Measurements from ENCODE around the gene RFTN2. TPM values are rescaled to one million over a fixed set of nuclear protein-coding genes. Genes with fewer than 3 reads are reported as not detected.
A peak's percentile ranks its signal among the peaks of the same experiment; 100 is the strongest.

Gene RFTN2
- total and polyA plus RNA-seq, 12 donors, result 1.2 to 15.8 (median 9.3) TPM

DNA sequence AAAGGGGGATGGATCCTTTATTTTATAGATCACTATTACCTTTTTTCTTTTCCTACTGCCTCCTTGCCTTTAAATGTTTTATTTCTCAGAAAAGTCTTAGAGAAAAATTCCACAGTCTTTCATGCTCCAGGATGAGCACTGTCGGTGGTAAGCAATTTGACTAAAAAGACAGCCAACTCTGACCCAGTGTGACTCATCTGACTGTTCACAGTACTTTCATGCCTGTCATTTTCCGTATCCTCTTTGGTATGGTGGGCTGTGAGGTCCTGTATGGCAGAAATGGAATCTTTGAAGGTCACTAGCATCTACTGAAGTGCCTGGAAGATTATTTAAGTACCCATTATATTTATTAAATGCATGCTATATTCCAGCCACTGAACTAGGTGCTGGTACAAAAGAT, 2.1 kb upstream of the RFTN2 start:
- peak in 1 of 7 donors; percentile 21 for DNase-seq
- peaks cover 4 to 14% of the 10 kb centered on the region in 2 donors for H3K4me1 ChIP-seq (replicated peaks in 1 of 2)
- H3K27me3 ChIP-seq, result no peaks in the 10 kb centered on the region
- TF ChIP-seq, protein P1, sequence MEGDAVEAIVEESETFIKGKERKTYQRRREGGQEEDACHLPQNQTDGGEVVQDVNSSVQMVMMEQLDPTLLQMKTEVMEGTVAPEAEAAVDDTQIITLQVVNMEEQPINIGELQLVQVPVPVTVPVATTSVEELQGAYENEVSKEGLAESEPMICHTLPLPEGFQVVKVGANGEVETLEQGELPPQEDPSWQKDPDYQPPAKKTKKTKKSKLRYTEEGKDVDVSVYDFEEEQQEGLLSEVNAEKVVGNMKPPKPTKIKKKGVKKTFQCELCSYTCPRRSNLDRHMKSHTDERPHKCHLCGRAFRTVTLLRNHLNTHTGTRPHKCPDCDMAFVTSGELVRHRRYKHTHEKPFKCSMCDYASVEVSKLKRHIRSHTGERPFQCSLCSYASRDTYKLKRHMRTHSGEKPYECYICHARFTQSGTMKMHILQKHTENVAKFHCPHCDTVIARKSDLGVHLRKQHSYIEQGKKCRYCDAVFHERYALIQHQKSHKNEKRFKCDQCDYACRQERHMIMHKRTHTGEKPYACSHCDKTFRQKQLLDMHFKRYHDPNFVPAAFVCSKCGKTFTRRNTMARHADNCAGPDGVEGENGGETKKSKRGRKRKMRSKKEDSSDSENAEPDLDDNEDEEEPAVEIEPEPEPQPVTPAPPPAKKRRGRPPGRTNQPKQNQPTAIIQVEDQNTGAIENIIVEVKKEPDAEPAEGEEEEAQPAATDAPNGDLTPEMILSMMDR (IDR thresholded peaks at IDR 0.05), result no peak
- no peak for TF ChIP-seq POLR2A (IDR thresholded peaks at IDR 0.05)
- H3K4me3 ChIP-seq, result no peak overlapping the region
- no peaks in the 10 kb centered on the region for H3K36me3 ChIP-seq (replicated peaks in 1 of 2)
- no peak overlapping the region for H3K27ac ChIP-seq
- H3K9me3 ChIP-seq (replicated peaks in 1 of 3), result no peaks in the 10 kb centered on the region
- intact Hi-C loops (cut with DNase I), result no loop called here
- WGBS, 4 donors, result 35 to 49% (median 39%) methylated on average over 2 of the region's 2 CpGs

DNA sequence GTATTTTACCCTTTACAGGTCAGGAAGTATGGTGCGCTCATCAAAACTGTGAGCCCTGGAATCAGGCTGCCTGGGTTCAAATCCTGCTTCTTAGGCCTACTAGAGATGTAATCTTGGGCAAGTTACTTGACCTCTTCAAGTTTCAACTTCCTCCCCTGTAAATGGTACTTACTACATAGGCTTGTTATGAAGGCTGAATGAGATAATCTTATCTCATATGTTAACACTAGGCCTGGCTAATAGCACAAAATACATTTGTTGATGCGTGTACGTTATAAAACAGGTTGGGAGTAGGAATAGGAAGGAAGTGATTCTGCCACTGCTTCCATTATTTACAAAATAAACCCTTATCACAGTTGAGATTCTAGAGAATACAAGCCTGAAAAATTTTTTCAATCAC, 1.7 kb upstream of the RFTN2 start:
- peak overlapping the region in 1 of 5 donors; percentile 65 for H3K27ac ChIP-seq
- no peaks in the 10 kb centered on the region for H3K9me3 ChIP-seq (replicated peaks in 1 of 3)
- no peak overlapping the region for H3K4me3 ChIP-seq
- DNase-seq, result no peak
- peaks cover 4 to 14% of the 10 kb centered on the region in 2 donors for H3K4me1 ChIP-seq (replicated peaks in 1 of 2)
- H3K27me3 ChIP-seq, result no peaks in the 10 kb centered on the region
- no peak for TF ChIP-seq POLR2A (IDR thresholded peaks at IDR 0.05)
- TF ChIP-seq, protein P1 (IDR thresholded peaks at IDR 0.05), result no peak
- no peaks in the 10 kb centered on the region for H3K36me3 ChIP-seq (replicated peaks in 1 of 2)
- intact Hi-C loops (cut with DNase I), result no loop called here
- WGBS, 4 donors, result 80 to 88% (median 87%) methylated on average over 3 of the region's 3 CpGs

DNA sequence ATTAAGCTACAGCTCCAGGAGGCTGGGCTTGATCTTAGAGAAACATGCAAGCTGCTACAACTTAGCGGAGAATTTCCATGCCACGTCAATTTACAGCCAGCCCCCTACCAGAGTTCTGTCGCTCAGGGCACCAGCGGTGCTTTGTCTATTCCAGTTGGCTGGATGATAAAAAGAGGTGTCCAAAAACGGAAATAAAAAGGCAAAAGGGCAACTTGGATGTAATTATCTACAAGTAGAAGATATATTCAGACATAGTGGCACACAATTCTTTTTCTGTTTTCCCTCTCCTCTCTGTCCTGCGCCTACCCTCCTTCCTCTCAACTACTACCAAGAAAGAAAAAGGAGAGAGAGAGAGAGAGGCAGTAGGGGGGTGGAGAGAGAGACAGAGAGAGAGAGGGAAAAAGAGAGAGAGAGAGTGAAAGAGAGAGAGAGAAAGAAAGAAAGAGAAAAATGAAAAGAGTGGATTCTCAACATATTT, 363 bp upstream of the RFTN2 start:
- H3K27ac ChIP-seq, result peak overlapping the region in 4 of 5 donors; percentile 50 to 65 (median 57)
- no peaks in the 10 kb centered on the region for H3K36me3 ChIP-seq (replicated peaks in 1 of 2)
- DNase-seq, result peak in 5 of 7 donors; percentile 19 to 39 (median 32)
- H3K4me1 ChIP-seq (replicated peaks in 1 of 2), result peaks cover 4 to 20% of the 10 kb centered on the region in 2 donors
- no peaks in the 10 kb centered on the region for H3K9me3 ChIP-seq (replicated peaks in 1 of 3)
- TF ChIP-seq POLR2A (IDR thresholded peaks at IDR 0.05), result peak in 1 of 2 donors; percentile 20
- TF ChIP-seq, protein P1 (IDR thresholded peaks at IDR 0.05), result peak in 3 of 6 experiments; percentile 19 to 26 (median 24)
- intact Hi-C loops (cut with DNase I), result no loop called here
- no peaks in the 10 kb centered on the region for H3K27me3 ChIP-seq
- H3K4me3 ChIP-seq, result peak overlapping the region in 2 of 4 donors; percentile 7 to 45
- 21 to 36% (median 26%) methylated on average over 6 of the region's 6 CpGs for WGBS, 4 donors

DNA sequence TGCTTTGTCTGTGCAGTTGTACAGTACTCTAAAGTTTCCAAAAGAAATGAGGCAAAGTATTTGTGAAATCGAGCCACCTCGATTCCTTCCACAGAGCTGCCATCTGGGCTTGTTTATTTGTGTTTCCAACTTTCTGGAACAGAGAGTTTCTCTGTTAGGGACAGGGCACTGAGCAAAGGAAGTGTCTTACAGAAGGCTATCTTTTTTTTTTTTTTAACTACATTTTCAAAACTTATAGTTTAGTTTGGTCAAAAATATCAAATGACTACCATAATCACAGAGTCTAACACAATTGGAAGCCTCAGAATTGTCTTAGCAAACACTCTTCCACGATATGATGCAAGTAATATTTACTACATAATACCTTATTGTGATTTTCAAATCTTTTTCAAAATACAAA, 796 bp downstream of the RFTN2 start:
- Histone ChIP-seq H3K27ac (peak overlapping the region in 1 of 5 donors; percentile 65), H3K36me3 (replicated peaks in 1 of 2) (no peaks in the 10 kb centered on the region), H3K9me3 (replicated peaks in 1 of 3) (no peaks in the 10 kb centered on the region), H3K27me3 (no peaks in the 10 kb centered on the region), H3K4me1 (replicated peaks in 1 of 2) (peaks cover 4 to 20% of the 10 kb centered on the region in 2 donors), H3K4me3 (peak overlapping the region in 1 of 4 donors; percentile 45)
- TF ChIP-seq, protein P1 (IDR thresholded peaks at IDR 0.05), result no peak
- no peak for TF ChIP-seq POLR2A (IDR thresholded peaks at IDR 0.05)
- peak in 1 of 7 donors; percentile 4 for DNase-seq
- WGBS, 4 donors, result 24 to 45% (median 36%) methylated on average over 3 of the region's 3 CpGs
- intact Hi-C loops (cut with DNase I), result no loop called here
